Neural cell (in vitro differentiated cells): Measurements from ENCODE around the gene AVPR1B. TPM values are rescaled to one million over a fixed set of nuclear protein-coding genes. Genes with fewer than 3 reads are reported as not detected.

ENCODE experiments used
- H2AFZ ChIP-seq: fragments of 200-600, 300-800 bp; sonication (generic), shearing (Covaris generic); 2 replicates; pipeline ENCODE4 v1.6.0; 2014; ENCODE audit warnings: low read depth, mild to moderate bottlenecking, antibody characterized with exemption, low read length, moderate library complexity
- H3F3A ChIP-seq: fragments of 200-600 bp; shearing (Covaris generic); 2 replicates; pipeline ENCODE4 v1.6.1; 2016; ENCODE audit warnings: mild to moderate bottlenecking, moderate library complexity, mixed read lengths, antibody characterized with exemption, low read length; ENCODE audit not compliant: insufficient read depth, poor library complexity, severe bottlenecking
- H3K27ac ChIP-seq: fragments of 200-600, 300-800 bp; sonication (generic), shearing (Covaris generic); 2 replicates; pipeline ENCODE4 v1.5.1; 2014; ENCODE audit warnings: mild to moderate bottlenecking, low read length, moderate library complexity
- H3K27me3 ChIP-seq: fragments of 300-800, 200-600 bp; sonication (generic), shearing (Covaris generic); 2 replicates; pipeline ENCODE4 v1.6.0; 2014; ENCODE audit warnings: mild to moderate bottlenecking, low read depth, low read length, moderate library complexity; ENCODE audit not compliant: insufficient read depth
- H3K36me3 ChIP-seq: fragments of 300-800, 200-600 bp; sonication (generic), shearing (Covaris generic); 2 replicates; pipeline ENCODE4 v1.5.1; 2014; ENCODE audit warnings: mild to moderate bottlenecking, antibody characterized with exemption, low read length, moderate library complexity; ENCODE audit not compliant: insufficient read depth
- H3K4me2 ChIP-seq: fragments of 300-800, 200-600 bp; sonication (generic), shearing (Covaris generic); 2 replicates; pipeline ENCODE4 v1.6.0; 2014; ENCODE audit warnings: mild to moderate bottlenecking, low read length
- H3K4me3 ChIP-seq: fragments of 300-800, 200-600 bp; sonication (generic), shearing (Covaris generic); 2 replicates; pipeline ENCODE4 v1.5.1; 2014; ENCODE audit warnings: mild to moderate bottlenecking, low read length, moderate library complexity
- H3K79me2 ChIP-seq: fragments of 200-600 bp; shearing (Covaris generic); replicated peaks from 2 replicates; pipeline ENCODE4 v1.6.0; 2014; ENCODE audit warnings: mild to moderate bottlenecking, low read length, moderate library complexity; ENCODE audit not compliant: insufficient read depth
- H3K9ac ChIP-seq: fragments of 300-800, 200-600 bp; sonication (generic), shearing (Covaris generic); 2 replicates; pipeline ENCODE4 v1.6.1; 2016; ENCODE audit warnings: mild to moderate bottlenecking, low read length, mixed read lengths
- H3K9me2 ChIP-seq: fragments of 200-600 bp; shearing (Covaris generic); 2 replicates; pipeline ENCODE4 v1.6.1; 2016; ENCODE audit warnings: mild to moderate bottlenecking, low read length, mixed read lengths; ENCODE audit not compliant: insufficient read depth
- H3K9me3 ChIP-seq: fragments of 200-600, 300-800 bp; sonication (generic), shearing (Covaris generic); 2 replicates; pipeline ENCODE4 v1.6.1; 2016; ENCODE audit warnings: mild to moderate bottlenecking, mixed run types, low read length, moderate library complexity, mixed read lengths
- H4K20me1 ChIP-seq: fragments of 200-600 bp; shearing (Covaris generic); 2 replicates; pipeline ENCODE4 v1.6.1; 2016; ENCODE audit warnings: mild to moderate bottlenecking, mixed run types; ENCODE audit not compliant: insufficient read depth
- EP300 ChIP-seq: fragments of 450-650 bp; conservative IDR thresholded peaks from 2 replicates; pipeline ENCODE4 v1.6.1; 2014; ENCODE audit warnings: antibody characterized with exemption, mild to moderate bottlenecking, moderate library complexity; ENCODE audit not compliant: poor library complexity, severe bottlenecking
- EZH2 ChIP-seq: fragments of 200-600, 300-800 bp; shearing (Covaris generic), sonication (generic); IDR thresholded peaks from 2 replicates; pipeline ENCODE4 v1.6.1; 2014; ENCODE audit warnings: antibody characterized with exemption, low read length, borderline replicate concordance, mild to moderate bottlenecking; ENCODE audit not compliant: insufficient read depth, poor library complexity, severe bottlenecking
- MXI1 ChIP-seq: fragments of 450-650 bp; conservative IDR thresholded peaks from 2 replicates; pipeline ENCODE4 v1.6.1; 2014; ENCODE audit warnings: antibody characterized with exemption, mild to moderate bottlenecking; ENCODE audit not compliant: poor library complexity, severe bottlenecking
- POLR2AphosphoS5 ChIP-seq: IDR thresholded peaks from 2 replicates; pipeline ENCODE4 v1.6.1; 2012
- RAD21 ChIP-seq: fragments of 450-650 bp; conservative IDR thresholded peaks from 2 replicates; pipeline ENCODE4 v1.6.1; 2014; ENCODE audit warnings: antibody characterized with exemption, mild to moderate bottlenecking, moderate library complexity
- SMC3 ChIP-seq: fragments of 450-650 bp; conservative IDR thresholded peaks from 2 replicates; pipeline ENCODE4 v1.6.1; 2014; ENCODE audit warnings: antibody characterized with exemption, mild to moderate bottlenecking, moderate library complexity; ENCODE audit not compliant: poor library complexity
- TAF1 ChIP-seq: IDR thresholded peaks from 2 replicates; pipeline ENCODE4 v1.6.1; 2012; ENCODE audit warnings: low read depth
- polyA plus RNA-seq: library from polyadenylated mRNA; depleted of rRNA; stranded (reverse); fragments of >200 nt; gene quantifications from 2 replicates; pipeline ENCODE4 v1.2.3, GENCODE V29; 2014
- TF ChIP-seq, protein P1 (sequence below): IDR thresholded peaks from 2 replicates; pipeline ENCODE4 v1.6.1; 2012; ENCODE audit warnings: borderline replicate concordance
- TF ChIP-seq, protein P2 (sequence below): fragments of 450-650 bp; IDR thresholded peaks from 2 replicates; pipeline ENCODE4 v1.5.1; 2014; ENCODE audit warnings: antibody characterized with exemption, mild to moderate bottlenecking, moderate library complexity; ENCODE audit not compliant: poor library complexity, severe bottlenecking

AVPR1B gene
- polyA plus RNA-seq, 1 donor from 2014 or later: not detected

DNA sequence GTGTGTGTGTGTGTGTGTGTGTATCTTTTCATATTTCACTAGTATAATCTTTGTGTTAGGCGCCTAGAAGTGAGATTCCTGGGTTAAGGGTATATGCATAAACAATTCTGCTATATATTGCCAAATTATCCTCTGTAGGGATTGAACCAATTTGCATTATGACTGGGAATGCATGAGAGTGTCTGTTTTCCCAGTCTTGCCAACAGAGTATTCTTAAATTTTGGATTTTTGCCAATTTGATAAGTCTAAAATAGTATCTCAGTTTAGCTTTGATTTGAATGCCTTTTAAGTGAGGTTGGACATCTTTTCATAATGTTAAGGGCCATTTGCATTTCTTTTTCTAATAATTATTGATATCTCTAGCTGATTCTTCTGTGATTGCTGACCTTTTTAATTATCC lies 8.2 kb upstream of the AVPR1B start:
- TF ChIP-seq EP300: no peak
- TF ChIP-seq, protein P1, sequence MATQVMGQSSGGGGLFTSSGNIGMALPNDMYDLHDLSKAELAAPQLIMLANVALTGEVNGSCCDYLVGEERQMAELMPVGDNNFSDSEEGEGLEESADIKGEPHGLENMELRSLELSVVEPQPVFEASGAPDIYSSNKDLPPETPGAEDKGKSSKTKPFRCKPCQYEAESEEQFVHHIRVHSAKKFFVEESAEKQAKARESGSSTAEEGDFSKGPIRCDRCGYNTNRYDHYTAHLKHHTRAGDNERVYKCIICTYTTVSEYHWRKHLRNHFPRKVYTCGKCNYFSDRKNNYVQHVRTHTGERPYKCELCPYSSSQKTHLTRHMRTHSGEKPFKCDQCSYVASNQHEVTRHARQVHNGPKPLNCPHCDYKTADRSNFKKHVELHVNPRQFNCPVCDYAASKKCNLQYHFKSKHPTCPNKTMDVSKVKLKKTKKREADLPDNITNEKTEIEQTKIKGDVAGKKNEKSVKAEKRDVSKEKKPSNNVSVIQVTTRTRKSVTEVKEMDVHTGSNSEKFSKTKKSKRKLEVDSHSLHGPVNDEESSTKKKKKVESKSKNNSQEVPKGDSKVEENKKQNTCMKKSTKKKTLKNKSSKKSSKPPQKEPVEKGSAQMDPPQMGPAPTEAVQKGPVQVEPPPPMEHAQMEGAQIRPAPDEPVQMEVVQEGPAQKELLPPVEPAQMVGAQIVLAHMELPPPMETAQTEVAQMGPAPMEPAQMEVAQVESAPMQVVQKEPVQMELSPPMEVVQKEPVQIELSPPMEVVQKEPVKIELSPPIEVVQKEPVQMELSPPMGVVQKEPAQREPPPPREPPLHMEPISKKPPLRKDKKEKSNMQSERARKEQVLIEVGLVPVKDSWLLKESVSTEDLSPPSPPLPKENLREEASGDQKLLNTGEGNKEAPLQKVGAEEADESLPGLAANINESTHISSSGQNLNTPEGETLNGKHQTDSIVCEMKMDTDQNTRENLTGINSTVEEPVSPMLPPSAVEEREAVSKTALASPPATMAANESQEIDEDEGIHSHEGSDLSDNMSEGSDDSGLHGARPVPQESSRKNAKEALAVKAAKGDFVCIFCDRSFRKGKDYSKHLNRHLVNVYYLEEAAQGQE: no peak
- no peaks in the 10 kb centered on the region for H3K9me2 ChIP-seq
- no peak overlapping the region for H3K4me3 ChIP-seq
- H3K4me2 ChIP-seq: no peak overlapping the region
- H3K9ac ChIP-seq: no peak overlapping the region
- no peak overlapping the region for H2AFZ ChIP-seq
- no peaks in the 10 kb centered on the region for H3K36me3 ChIP-seq
- H3K9me3 ChIP-seq: no peaks in the 10 kb centered on the region
- H3K27ac ChIP-seq: no peak overlapping the region
- H3K79me2 ChIP-seq: no peaks in the 10 kb centered on the region
- H4K20me1 ChIP-seq: no peaks in the 10 kb centered on the region
- H3F3A ChIP-seq: no peaks in the 10 kb centered on the region
- H3K27me3 ChIP-seq: no peaks in the 10 kb centered on the region

DNA sequence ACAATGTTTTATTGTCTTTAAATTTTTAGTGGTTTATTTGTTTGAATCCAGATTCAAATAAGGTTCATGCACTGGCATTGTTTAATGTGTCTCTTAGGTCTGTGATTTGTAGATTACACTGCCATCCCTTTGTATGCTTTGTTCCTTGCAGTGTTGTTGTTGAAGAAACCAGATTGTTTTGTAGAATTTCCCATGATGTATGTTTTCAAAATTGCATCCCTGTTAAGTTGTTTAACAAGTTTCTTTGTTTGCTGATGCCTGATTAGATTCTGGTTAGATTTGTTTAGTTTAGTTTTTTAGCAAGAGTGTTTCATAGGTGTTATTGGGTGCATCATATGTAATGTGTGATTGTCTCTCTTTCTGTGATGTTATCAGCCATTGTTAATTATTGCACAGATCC lies 5.5 kb upstream of the AVPR1B start:
- Histone ChIP-seq H3K9me3 (no peaks in the 10 kb centered on the region), H2AFZ (no peak overlapping the region), H3F3A (no peaks in the 10 kb centered on the region), H3K27me3 (peaks cover 7% of the 10 kb centered on the region), H3K27ac (no peak overlapping the region), H3K9ac (no peak overlapping the region), H3K4me3 (no peak overlapping the region), H3K36me3 (no peaks in the 10 kb centered on the region), H3K4me2 (no peak overlapping the region), H3K79me2 (no peaks in the 10 kb centered on the region), H3K9me2 (no peaks in the 10 kb centered on the region), H4K20me1 (no peaks in the 10 kb centered on the region)
- no peak for TF ChIP-seq MXI1
- TF ChIP-seq EP300: no peak
- TF ChIP-seq POLR2AphosphoS5: no peak
- no peak for TF ChIP-seq SMC3
- no peak for TF ChIP-seq EZH2
- TF ChIP-seq, protein P1: no peak
- TF ChIP-seq TAF1: no peak
- TF ChIP-seq, protein P2, sequence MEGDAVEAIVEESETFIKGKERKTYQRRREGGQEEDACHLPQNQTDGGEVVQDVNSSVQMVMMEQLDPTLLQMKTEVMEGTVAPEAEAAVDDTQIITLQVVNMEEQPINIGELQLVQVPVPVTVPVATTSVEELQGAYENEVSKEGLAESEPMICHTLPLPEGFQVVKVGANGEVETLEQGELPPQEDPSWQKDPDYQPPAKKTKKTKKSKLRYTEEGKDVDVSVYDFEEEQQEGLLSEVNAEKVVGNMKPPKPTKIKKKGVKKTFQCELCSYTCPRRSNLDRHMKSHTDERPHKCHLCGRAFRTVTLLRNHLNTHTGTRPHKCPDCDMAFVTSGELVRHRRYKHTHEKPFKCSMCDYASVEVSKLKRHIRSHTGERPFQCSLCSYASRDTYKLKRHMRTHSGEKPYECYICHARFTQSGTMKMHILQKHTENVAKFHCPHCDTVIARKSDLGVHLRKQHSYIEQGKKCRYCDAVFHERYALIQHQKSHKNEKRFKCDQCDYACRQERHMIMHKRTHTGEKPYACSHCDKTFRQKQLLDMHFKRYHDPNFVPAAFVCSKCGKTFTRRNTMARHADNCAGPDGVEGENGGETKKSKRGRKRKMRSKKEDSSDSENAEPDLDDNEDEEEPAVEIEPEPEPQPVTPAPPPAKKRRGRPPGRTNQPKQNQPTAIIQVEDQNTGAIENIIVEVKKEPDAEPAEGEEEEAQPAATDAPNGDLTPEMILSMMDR: no peak
- TF ChIP-seq RAD21: no peak
